ENCODE results near the gene CXCR6.

GRCh38 chr3:45972534-45973402 is 29.5 kb downstream of the CXCR6 start:
- no peak for TF ChIP-seq SMC3 (IDR thresholded peaks at IDR 0.05)
- TF ChIP-seq RFX5 (IDR thresholded peaks at IDR 0.05), result no peak
- no peak for TF ChIP-seq E2F6 (IDR thresholded peaks at IDR 0.05; ENCODE audit: borderline replicate concordance, low read depth)
- no peak for TF ChIP-seq POLR2A (IDR thresholded peaks at IDR 0.05; ENCODE audit: low read length)
- no peak for TF ChIP-seq CTCF (IDR thresholded peaks at IDR 0.05)
- TF ChIP-seq CEBPB (IDR thresholded peaks at IDR 0.05), result 0 out of 4 replicates have a peak, but pooled peaks have one; percentile 10 to 16
- no peak for TF ChIP-seq ELK1 (IDR thresholded peaks at IDR 0.05; ENCODE audit: low read depth, low read length)
- no peak for TF ChIP-seq FOSL2 (IDR thresholded peaks at IDR 0.05)
- no peak for TF ChIP-seq FOSL2 (CRISPR knock-in tag; IDR thresholded peaks at IDR 0.05)
